Heart left ventricle (tissue), 16 donors: Measurements from ENCODE around the gene BATF. TPM values are rescaled to one million over a fixed set of nuclear protein-coding genes. Genes with fewer than 3 reads are reported as not detected.

ENCODE experiments used
- ATAC-seq, 4 donors: fragments of 200-7000 bp; cut with Tn5 transposase; one replicate each; pipeline ENCODE4 v1.9.1; 2020 to 2022; ENCODE audit warnings: moderate library complexity in 4 of 4, mild to moderate bottlenecking in 3 of 4, moderate number of reproducible peaks in 1 of 4
- DNase-seq, 5 donors: peaks; one replicate each; pipeline ENCODE4 v3.0.0-alpha.2; 2020
- H3K27ac ChIP-seq, 12 donors: fragments of 200-600 bp; sonication (generic) in 4 of 12; one replicate each; pipeline versions ENCODE4 v1.5.0 to v1.8.0; 2016 to 2022; ENCODE audit warnings: mild to moderate bottlenecking in 2 of 12
- H3K27me3 ChIP-seq, 9 donors: fragments of 200-600 bp; sonication (generic) in 2 of 9; one replicate each; pipeline versions ENCODE4 v1.5.1 to v1.8.0; 2016 to 2022; ENCODE audit warnings: mild to moderate bottlenecking in 3 of 9
- H3K36me3 ChIP-seq, 9 donors: fragments of 200-600 bp; sonication (generic) in 2 of 9; one replicate each; pipeline versions ENCODE4 v1.5.0 to v1.8.0; 2018 to 2022; ENCODE audit warnings: mild to moderate bottlenecking in 2 of 9
- H3K4me1 ChIP-seq, 12 donors: fragments of 200-600 bp; sonication (generic) in 4 of 12; one replicate each; pipeline versions ENCODE4 v1.5.0 to v1.8.0; 2016 to 2022; ENCODE audit warnings: mild to moderate bottlenecking in 3 of 12
- H3K4me3 ChIP-seq, 12 donors: fragments of 200-600 bp; sonication (generic) in 4 of 12; one replicate each; pipeline versions ENCODE4 v1.5.0 to v1.8.0; 2017 to 2022; ENCODE audit warnings: mild to moderate bottlenecking in 9 of 12, moderate library complexity in 4 of 12
- H3K9me3 ChIP-seq, 12 donors: fragments of 200-600 bp; sonication (generic) in 4 of 12; one replicate each; pipeline versions ENCODE4 v1.5.0 to v1.8.0; 2016 to 2022; ENCODE audit warnings: mild to moderate bottlenecking in 1 of 12
- CTCF ChIP-seq, 12 donors: fragments of 200-600 bp; sonication (generic) in 4 of 12; IDR thresholded peaks; one replicate each; pipeline versions ENCODE4 v1.5.0 to v1.8.0; 2018 to 2022; ENCODE audit warnings: antibody characterized with exemption in 12 of 12, mild to moderate bottlenecking in 5 of 12
- POLR2A ChIP-seq, 2 donors: fragments of 450-650 bp; IDR thresholded peaks; one replicate each; pipeline ENCODE4 v1.6.1; 2017; ENCODE audit warnings: antibody characterized with exemption in 2 of 2, mild to moderate bottlenecking in 2 of 2, moderate library complexity in 2 of 2
- WGBS, 4 donors: extraction: QIAGEN DNeasy Blood & Tissue Kit in 2 of 4; methylation state at CpG; one replicate each; pipeline versions ENCODE4 v1.1.5 to v1.1.7; 2013 to 2018; 5-methylcytosine and 5-hydroxymethylcytosine counted together
- intact Hi-C, 10 donors: fragments of 100-400 bp; cut with DNase I; formaldehyde crosslinking; loops; one replicate each; pipeline versions ENCODE4 v1.11.1 to v1.14.2; 2022
- polyA plus RNA-seq, 2 donors: library from polyadenylated mRNA; stranded (reverse); fragments of 200-250 nt; gene quantifications; one replicate each; pipeline ENCODE4 v1.2.3, GENCODE V29; 2013
- total RNA-seq, 9 donors: library from RNA; depleted of rRNA in 2 of 9; stranded (reverse); fragments of >200 nt in 2 of 9; fragmentation: NEBNext Ultra II Directional in 3 of 9; extraction: Animal tissue kit (Norgen Biotek cat#: 25700) in 3 of 9; gene quantifications; one replicate each; pipeline versions ENCODE4 v1.1.0 to v1.2.4, GENCODE V29; 2016 to 2023
- donor health status: ischemic (EF 13 %, LVEDD 7.1; RV severe dilation, severe dysfunction).
- donor health status: healthy with polysubstance abuse.
- donor health status: DM: no; HTN: yes; CAD: no.
- donor health status: DM: no; HTN: no; CAD: no.
- donor health status: ischemic (EF 25% LVEDD 6.9; RV normal size, moderate dysfunction).
- donor health status: ischemic (EF 25% LVEDD 5.7; RV mildly dilated, moderate dysfunction).
- donor health status: healthy.
- donor health status: DM: yes; HTN: yes; CAD: no.
- donor health status: ischemic (EF 35%, LVEDD 5.7; RV mildly dilated, moderate dysfunction).
- donor health status: nonischemic (EF 11% LVEDD 7.7; RV severe dilation, severe dysfunction).
- donor health status: DM: yes; HTN: yes; CAD: no.
- donor health status: PGD.
- donor health status: ischemic (EF 29% LVEDD 5.4; RV normal size, mild dysfunction).
- donor health status: nonischemic (EF 23%, LVEDD 6.1; RV moderate dilation, normal function).

BATF gene
- total and polyA plus RNA-seq, 11 donors = 0.40 to 8.3 (median 1.0) TPM; not detected in 1

GRCh38 chr14:75484711-75485429, 37.4 kb upstream of the BATF start:
- 55 to 67% (median 60%) methylated on average over 4 of the region's 4 CpGs for WGBS, 4 donors
- DNase-seq (no peak), ATAC-seq (no peak)
- H3K36me3 ChIP-seq = no peaks in the 10 kb centered on the region
- TF ChIP-seq CTCF (IDR thresholded peaks at IDR 0.05) (no peak), POLR2A (IDR thresholded peaks at IDR 0.05) (no peak)
- peaks cover 0 to 4% (median 0%) of the 10 kb centered on the region in 12 donors for H3K4me1 ChIP-seq
- H3K27ac ChIP-seq = no peak overlapping the region
- H3K4me3 ChIP-seq = no peak overlapping the region
- H3K9me3 ChIP-seq = no peaks in the 10 kb centered on the region
- intact Hi-C loops = loop anchor here in 9 of 10 donors (5.0 to 10.0 kb wide), 6 partner anchors 50 to 353 kb away; partner anchors contain the start of gene JDP2 (in 1 of the 9)
- no peaks in the 10 kb centered on the region for H3K27me3 ChIP-seq

DNA sequence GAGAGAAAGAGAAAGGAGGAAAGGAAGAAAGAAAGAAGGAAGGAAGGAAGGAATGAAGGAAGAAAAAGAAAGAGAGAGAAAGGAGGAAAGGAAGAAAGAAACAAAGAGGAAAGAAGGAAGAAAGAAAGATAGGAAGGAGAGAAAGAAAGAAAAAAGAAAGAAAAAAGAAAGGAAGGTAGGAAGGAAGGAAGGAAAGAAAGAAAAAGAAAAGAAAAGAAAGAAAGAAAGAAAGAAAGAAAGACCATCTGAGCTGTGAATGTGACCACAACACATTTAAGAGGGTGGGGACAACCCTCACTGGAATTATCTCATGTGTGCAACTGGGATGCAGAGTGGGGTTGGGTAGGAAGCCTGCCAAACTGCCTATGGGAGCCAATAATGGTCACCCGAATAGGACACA, 36.0 kb upstream of the BATF start:
- no peaks in the 10 kb centered on the region for H3K27me3 ChIP-seq
- no peak for TF ChIP-seq CTCF (IDR thresholded peaks at IDR 0.05)
- no peak for TF ChIP-seq POLR2A (IDR thresholded peaks at IDR 0.05)
- intact Hi-C loops = loop anchor here (2.0 to 10.0 kb wide), 9 partner anchors 52 to 354 kb away; partner anchors contain the start of gene JDP2 (in 1 of the 10)
- DNase-seq = no peak
- ATAC-seq = no peak
- H3K36me3 ChIP-seq = no peaks in the 10 kb centered on the region
- peaks cover 0 to 4% (median 0%) of the 10 kb centered on the region in 12 donors for H3K4me1 ChIP-seq
- no peak overlapping the region for H3K27ac ChIP-seq
- 56 to 71% (median 65%) methylated on average over 1 of the region's 1 CpG for WGBS, 4 donors
- H3K4me3 ChIP-seq = no peak overlapping the region
- no peaks in the 10 kb centered on the region for H3K9me3 ChIP-seq

DNA sequence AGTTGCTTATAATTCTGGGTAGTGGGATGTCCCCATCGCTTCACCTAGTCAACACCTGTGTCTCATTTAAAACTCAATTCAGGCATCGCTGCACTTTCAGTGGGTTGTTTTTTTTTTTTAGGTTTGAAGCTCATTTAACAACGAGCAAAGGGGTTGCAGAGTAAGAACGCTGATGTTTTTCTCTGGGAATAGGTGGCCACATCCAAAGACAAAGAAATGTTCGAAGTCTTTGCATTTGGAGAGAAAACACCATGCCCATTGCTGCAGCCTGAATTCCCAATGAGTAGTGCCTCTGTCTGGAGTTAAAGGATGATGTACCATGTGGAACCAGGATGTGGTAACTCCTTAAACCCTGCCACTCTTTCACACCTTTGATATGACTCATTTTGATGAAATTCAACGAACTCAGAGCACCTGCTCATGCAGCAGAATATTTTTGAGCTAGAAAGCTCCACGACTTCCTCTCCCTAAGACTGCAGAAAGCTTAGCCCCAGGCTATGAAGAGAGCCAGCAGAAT, 35.1 kb upstream of the BATF start:
- peaks cover 0 to 4% (median 0%) of the 10 kb centered on the region in 12 donors for H3K4me1 ChIP-seq
- H3K9me3 ChIP-seq = no peaks in the 10 kb centered on the region
- whole genome bisulfite sequencing, 4 donors = 76 to 87% (median 78%) methylated on average over 7 of the region's 7 CpGs
- no peaks in the 10 kb centered on the region for H3K27me3 ChIP-seq
- H3K27ac ChIP-seq = no peak overlapping the region
- no peaks in the 10 kb centered on the region for H3K36me3 ChIP-seq
- intact Hi-C loops = loop anchor here (2.0 to 10.0 kb wide), 9 partner anchors 52 to 355 kb away; partner anchors contain the start of gene JDP2 (in 1 of the 10)
- no peak overlapping the region for H3K4me3 ChIP-seq
- TF ChIP-seq CTCF (IDR thresholded peaks at IDR 0.05) = no peak
- TF ChIP-seq POLR2A (IDR thresholded peaks at IDR 0.05) = no peak
- DNase-seq = no peak
- ATAC-seq = no peak

DNA sequence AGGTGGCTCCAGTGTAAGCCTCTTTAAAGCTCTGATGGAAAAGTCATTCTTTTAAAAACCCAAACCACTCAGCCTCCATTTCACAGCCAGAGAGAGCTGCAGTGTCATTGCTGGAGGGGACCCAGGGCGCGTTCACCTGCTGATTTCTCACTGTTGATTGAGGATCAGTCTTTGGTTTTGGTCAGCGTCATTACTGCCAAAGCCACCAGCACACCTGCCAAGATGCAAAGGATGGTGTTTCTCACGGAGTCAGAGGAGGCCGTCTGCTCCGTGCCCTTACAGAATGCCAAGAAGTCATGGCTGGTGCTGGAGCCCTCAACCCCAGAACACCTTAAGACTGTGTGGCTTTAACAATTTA, 32.8 kb upstream of the BATF start:
- intact Hi-C loops = loop anchor here in 9 of 10 donors (1.0 to 10.0 kb wide), 11 partner anchors 55 to 357 kb away; partner anchors contain the start of gene JDP2 (in 1 of the 9)
- 83 to 88% (median 87%) methylated on average over 6 of the region's 6 CpGs for WGBS, 4 donors
- Histone ChIP-seq H3K4me1 (peaks cover 0 to 4% (median 0%) of the 10 kb centered on the region in 12 donors), H3K27ac (no peak overlapping the region), H3K27me3 (no peaks in the 10 kb centered on the region), H3K4me3 (no peak overlapping the region), H3K9me3 (no peaks in the 10 kb centered on the region), H3K36me3 (no peaks in the 10 kb centered on the region)
- ATAC-seq (no peak), DNase-seq (no peak)
- TF ChIP-seq CTCF (IDR thresholded peaks at IDR 0.05) (no peak), POLR2A (IDR thresholded peaks at IDR 0.05) (no peak)
